Keratinocyte (primary cell): ENCODE data around the gene CRACR2A. TPM values are rescaled to one million over a fixed set of nuclear protein-coding genes. Genes with fewer than 3 reads are reported as not detected.

Experiments used
- DNase-seq: peaks from one replicate; pipeline ENCODE4 v3.0.0-alpha.2; 2011; ENCODE audit warnings: low read depth, missing footprints, low spot score
- FAIRE-seq: peaks from 2 replicates; lab custom pipeline; 2011; peaks lifted over from hg19 to GRCh38; lab: Jason Lieb, UNC
- H2AFZ ChIP-seq: 2 replicates; pipeline ENCODE4 v1.6.0; 2012; ENCODE audit warnings: low read length, control low read depth, inconsistent platforms; ENCODE audit not compliant: control insufficient read depth
- H3K27ac ChIP-seq: 2 replicates; pipeline ENCODE4 v1.5.1; 2011; ENCODE audit warnings: low read length; ENCODE audit not compliant: control insufficient read depth, insufficient read depth
- H3K27me3 ChIP-seq: 3 replicates; pipeline ENCODE4 v1.6.0; 2011; ENCODE audit warnings: low read length; ENCODE audit not compliant: control insufficient read depth, insufficient read depth; ENCODE audit errors: extremely low read depth
- H3K36me3 ChIP-seq, 2 experiments: 2 replicates in 1 of 2; 3 replicates in 1 of 2; pipeline ENCODE4 v1.5.1; 2011; ENCODE audit warnings: low read length in 2 of 2, mild to moderate bottlenecking in 1 of 2; ENCODE audit not compliant: control insufficient read depth in 2 of 2, insufficient read depth in 2 of 2; ENCODE audit errors: extremely low read depth in 1 of 2
- H3K4me1 ChIP-seq: 3 replicates; pipeline ENCODE4 v1.5.1; 2011; ENCODE audit warnings: low read length; ENCODE audit not compliant: control insufficient read depth, insufficient read depth; ENCODE audit errors: extremely low read depth
- H3K4me2 ChIP-seq: 3 replicates; pipeline ENCODE4 v1.6.0; 2011; ENCODE audit warnings: low read depth, low read length; ENCODE audit not compliant: control insufficient read depth, insufficient read depth; ENCODE audit errors: extremely low read depth
- H3K4me3 ChIP-seq, 3 experiments: fragments of 200-600 bp in 1 of 3; sonication (generic) in 1 of 3; 2 replicates in 2 of 3; 3 replicates in 1 of 3; pipeline ENCODE4 v1.5.1; 2011 to 2016; ENCODE audit warnings: low read length in 3 of 3, mild to moderate bottlenecking in 3 of 3, control low read depth in 2 of 3, inconsistent platforms in 1 of 3, low read depth in 1 of 3, mixed read lengths in 1 of 3, mixed run types in 1 of 3, moderate library complexity in 1 of 3; ENCODE audit not compliant: control insufficient read depth in 2 of 3, insufficient read depth in 2 of 3; ENCODE audit errors: extremely low read depth in 1 of 3
- H3K79me2 ChIP-seq: 2 replicates; pipeline ENCODE4 v1.6.0; 2012; ENCODE audit warnings: low read length; ENCODE audit not compliant: control insufficient read depth, insufficient read depth
- H3K9ac ChIP-seq: 3 replicates; pipeline ENCODE4 v1.6.0; 2011; ENCODE audit warnings: low read length; ENCODE audit not compliant: control insufficient read depth, insufficient read depth; ENCODE audit errors: extremely low read depth
- H3K9me1 ChIP-seq: 3 replicates; pipeline ENCODE4 v1.6.0; 2011; ENCODE audit warnings: low read length; ENCODE audit not compliant: control insufficient read depth, insufficient read depth; ENCODE audit errors: extremely low read depth
- H3K9me3 ChIP-seq: 2 replicates; pipeline ENCODE4 v1.5.1; 2012; ENCODE audit warnings: low read depth, low read length; ENCODE audit not compliant: control insufficient read depth
- H4K20me1 ChIP-seq: 3 replicates; pipeline ENCODE4 v1.6.0; 2011; ENCODE audit warnings: low read length; ENCODE audit not compliant: control insufficient read depth, insufficient read depth; ENCODE audit errors: extremely low read depth
- CTCF ChIP-seq, 3 experiments: IDR thresholded peaks in 1 of 3; conservative IDR thresholded peaks in 1 of 3; optimal IDR thresholded peaks in 1 of 3; 2 replicates in 2 of 3; 3 replicates in 1 of 3; pipeline versions ENCODE3 to v1.5.1; 2011; ENCODE audit warnings: low read length in 3 of 3, mild to moderate bottlenecking in 3 of 3, moderate library complexity in 2 of 3, control low read depth in 1 of 3, inconsistent platforms in 1 of 3; ENCODE audit not compliant: insufficient read depth in 2 of 3; ENCODE audit errors: extremely low read depth in 1 of 3
- EZH2 ChIP-seq: IDR thresholded peaks from one replicate; pipeline ENCODE4 v1.6.1; 2012; ENCODE audit warnings: inconsistent platforms, mild to moderate bottlenecking, low read length, moderate library complexity
- dilution Hi-C: fragments of 300-500 bp; cut with MboI; formaldehyde crosslinking; loops from one replicate; pipeline ENCODE4 v1.7.0; 2020; ENCODE audit warnings: low sequenced_read_pairs; ENCODE audit not compliant: extremely low pct_ligation_motif_present
- polyA plus RNA-seq, 5 experiments: library from polyadenylated mRNA; depleted of rRNA in 3 of 5; stranded (reverse) in 3 of 5; stranded (forward) in 1 of 5; unstranded in 1 of 5; fragments of >200 nt; gene quantifications; 1 replicate in 1 of 5; 2 replicates in 3 of 5; 3 replicates in 1 of 5; pipeline versions ENCODE4 v1.2.1 to v1.2.3, GENCODE V29; 2011 to 2012; ENCODE audit warnings: missing spikeins in 2 of 5, low read depth in 1 of 5, low replicate concordance in 1 of 5

CRACR2A gene
- polyA plus RNA-seq, 1 donor (not counting 4 experiments of a cell fraction or from before 2014, with no cell fraction given): 0.30 TPM

GRCh38 chr12:3700861-3701260 lies 52.0 kb downstream of the CRACR2A start:
- dilution Hi-C loops: no loop called here

GRCh38 chr12:3698218-3698974 lies 54.5 kb downstream of the CRACR2A start:
- Histone ChIP-seq H3K9me3 (no peaks in the 10 kb centered on the region), H2AFZ (no peak overlapping the region), H3K9ac (no peak overlapping the region), H3K36me3 (no peaks in the 10 kb centered on the region), H3K9me1 (no peaks in the 10 kb centered on the region), H4K20me1 (no peaks in the 10 kb centered on the region), H3K4me1 (peaks cover 12% of the 10 kb centered on the region), H3K79me2 (no peaks in the 10 kb centered on the region), H3K4me2 (peak overlapping the region; percentile 0), H3K4me3 (no peak overlapping the region), H3K27me3 (peaks cover 4% of the 10 kb centered on the region), H3K27ac (peak overlapping the region; percentile 27)
- FAIRE-seq (peak; percentile 91), DNase-seq (peak; percentile 33)
- dilution Hi-C loops: no loop called here
- TF ChIP-seq EZH2 (no peak), CTCF (optimal IDR thresholded peaks at IDR 0.05 in 1 of 3, IDR thresholded peaks at IDR 0.05 in 1 of 3, conservative IDR thresholded peaks at IDR 0.05 in 1 of 3; ENCODE audit: extremely low read depth in 1 of 3, insufficient read depth in 2 of 3, low read length in 3 of 3) (no peak)

More at GRCh38 chr12:3700861-3701260, 52.0 kb downstream of the CRACR2A start:
- Histone ChIP-seq H3K4me2 (no peak overlapping the region), H2AFZ (no peak overlapping the region), H3K4me3 (no peak overlapping the region), H3K9me1 (no peaks in the 10 kb centered on the region), H3K36me3 (no peaks in the 10 kb centered on the region), H3K27ac (no peak overlapping the region), H3K27me3 (no peaks in the 10 kb centered on the region), H4K20me1 (no peaks in the 10 kb centered on the region), H3K4me1 (peaks cover 12% of the 10 kb centered on the region), H3K9ac (no peak overlapping the region), H3K9me3 (no peaks in the 10 kb centered on the region), H3K79me2 (no peaks in the 10 kb centered on the region)
- FAIRE-seq: no peak
- no peak for TF ChIP-seq EZH2
- TF ChIP-seq CTCF (optimal IDR thresholded peaks at IDR 0.05 in 1 of 3, IDR thresholded peaks at IDR 0.05 in 1 of 3, conservative IDR thresholded peaks at IDR 0.05 in 1 of 3; ENCODE audit: extremely low read depth in 1 of 3, insufficient read depth in 2 of 3, low read length in 3 of 3): no peak
- no peak for DNase-seq
